ENCODE results near the gene MS4A8.

DNA sequence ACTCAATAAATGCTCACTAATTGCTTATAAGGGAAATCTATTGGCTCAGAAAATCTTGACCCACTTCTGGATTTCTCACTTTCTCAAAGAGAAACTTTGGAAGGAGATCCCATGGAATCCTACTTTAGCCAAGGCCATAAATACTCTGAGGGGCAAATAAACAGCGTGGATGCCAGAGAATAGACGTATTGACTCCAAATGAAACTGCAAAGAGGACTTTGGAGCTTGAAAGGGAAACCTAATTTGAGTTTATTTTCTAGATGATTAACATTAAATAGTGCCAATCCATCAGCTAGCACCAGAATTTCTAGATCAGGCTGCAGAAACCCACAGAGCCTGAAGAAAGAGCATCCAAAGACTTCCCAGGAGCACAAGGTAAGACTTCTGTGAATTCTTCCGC is 25.0 kb downstream of the MS4A8 start, which contains the start of gene MS4A18:
- TF ChIP-seq, protein P1, sequence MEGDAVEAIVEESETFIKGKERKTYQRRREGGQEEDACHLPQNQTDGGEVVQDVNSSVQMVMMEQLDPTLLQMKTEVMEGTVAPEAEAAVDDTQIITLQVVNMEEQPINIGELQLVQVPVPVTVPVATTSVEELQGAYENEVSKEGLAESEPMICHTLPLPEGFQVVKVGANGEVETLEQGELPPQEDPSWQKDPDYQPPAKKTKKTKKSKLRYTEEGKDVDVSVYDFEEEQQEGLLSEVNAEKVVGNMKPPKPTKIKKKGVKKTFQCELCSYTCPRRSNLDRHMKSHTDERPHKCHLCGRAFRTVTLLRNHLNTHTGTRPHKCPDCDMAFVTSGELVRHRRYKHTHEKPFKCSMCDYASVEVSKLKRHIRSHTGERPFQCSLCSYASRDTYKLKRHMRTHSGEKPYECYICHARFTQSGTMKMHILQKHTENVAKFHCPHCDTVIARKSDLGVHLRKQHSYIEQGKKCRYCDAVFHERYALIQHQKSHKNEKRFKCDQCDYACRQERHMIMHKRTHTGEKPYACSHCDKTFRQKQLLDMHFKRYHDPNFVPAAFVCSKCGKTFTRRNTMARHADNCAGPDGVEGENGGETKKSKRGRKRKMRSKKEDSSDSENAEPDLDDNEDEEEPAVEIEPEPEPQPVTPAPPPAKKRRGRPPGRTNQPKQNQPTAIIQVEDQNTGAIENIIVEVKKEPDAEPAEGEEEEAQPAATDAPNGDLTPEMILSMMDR (IDR thresholded peaks at IDR 0.05 in 8 of 11, conservative IDR thresholded peaks at IDR 0.05 in 3 of 11), result no peak
- TF ChIP-seq POLR2A (IDR thresholded peaks at IDR 0.05), result no peak
- no peak for TF ChIP-seq POLR2AphosphoS5 (IDR thresholded peaks at IDR 0.05)

Measured in spleen (tissue), 7 donors.